ENCODE results near the gene ASIC2. TPM values are rescaled to one million over a fixed set of nuclear protein-coding genes. Genes with fewer than 3 reads are reported as not detected.

The ASIC2 gene
- not detected for total RNA-seq

GRCh38 chr17:33292981-33293867 is at the start of gene ASIC2:
ASIC2 (minus strand) TSS chr17:33293295.
- Mint-ChIP-seq H3K4me3 (peak within 1 kb of the TSS in 1 of 2 donors; percentile 56), H3K27me3 (ENCODE audit: low read depth) (peaks cover 52% of the 10 kb centered on the region), H3K27ac (no peak within 1 kb of the TSS), H3K36me3 (ENCODE audit: insufficient read depth in 2 of 2) (no peaks in the 10 kb centered on the region), H3K9me3 (no peaks in the 10 kb centered on the region), H3K4me1 (ENCODE audit: low read depth) (peaks cover 6% of the 10 kb centered on the region)
- ATAC-seq (replicated peaks in 1 of 2) (no peak), DNase-seq (no peak)

GRCh38 chr17:33342025-33342424 is 48.9 kb upstream of the ASIC2 start:
- Mint-ChIP-seq H3K27ac (no peak overlapping the region), H3K36me3 (ENCODE audit: insufficient read depth in 2 of 2) (no peaks in the 10 kb centered on the region), H3K27me3 (ENCODE audit: low read depth) (peaks cover 21% of the 10 kb centered on the region), H3K4me1 (ENCODE audit: low read depth) (no peaks in the 10 kb centered on the region), H3K9me3 (no peaks in the 10 kb centered on the region), H3K4me3 (no peak overlapping the region)
- no peak for DNase-seq
- no peak for ATAC-seq (replicated peaks in 1 of 2)

GRCh38 chr17:33338242-33338641 is 45.1 kb upstream of the ASIC2 start:
- H3K36me3 Mint-ChIP-seq (ENCODE audit: insufficient read depth in 2 of 2) = no peaks in the 10 kb centered on the region
- no peaks in the 10 kb centered on the region for H3K4me1 Mint-ChIP-seq (ENCODE audit: low read depth)
- no peak for ATAC-seq (replicated peaks in 1 of 2)
- no peaks in the 10 kb centered on the region for H3K9me3 Mint-ChIP-seq
- H3K27me3 Mint-ChIP-seq (ENCODE audit: low read depth) = peaks cover 22% of the 10 kb centered on the region
- no peak overlapping the region for H3K4me3 Mint-ChIP-seq
- DNase-seq = no peak
- H3K27ac Mint-ChIP-seq = no peak overlapping the region

- Mint-ChIP-seq H3K27ac (no peak overlapping the region), H3K4me3 (no peak overlapping the region), H3K4me1 (ENCODE audit: low read depth) (no peaks in the 10 kb centered on the region), H3K9me3 (no peaks in the 10 kb centered on the region), H3K36me3 (ENCODE audit: insufficient read depth in 2 of 2) (no peaks in the 10 kb centered on the region), H3K27me3 (ENCODE audit: low read depth) (peaks cover 22% of the 10 kb centered on the region)
- ATAC-seq (replicated peaks in 1 of 2) (no peak), DNase-seq (no peak)
These were observed 42.5 kb upstream of the ASIC2 start for GRCh38 chr17:33335491-33336173.

- Mint-ChIP-seq H3K4me1 (ENCODE audit: low read depth) (no peaks in the 10 kb centered on the region), H3K9me3 (no peaks in the 10 kb centered on the region), H3K27ac (no peak overlapping the region), H3K27me3 (ENCODE audit: low read depth) (peaks cover 27% of the 10 kb centered on the region), H3K36me3 (ENCODE audit: insufficient read depth in 2 of 2) (no peaks in the 10 kb centered on the region), H3K4me3 (no peak overlapping the region)
- no peak for DNase-seq
- no peak for ATAC-seq (replicated peaks in 1 of 2)
These were observed 41.6 kb upstream of the ASIC2 start for GRCh38 chr17:33334703-33335102.

- peaks cover 0 to 1% of the 10 kb centered on the region in 2 donors for H3K36me3 Mint-ChIP-seq (ENCODE audit: insufficient read depth in 2 of 2)
- peaks cover 22% of the 10 kb centered on the region for H3K27me3 Mint-ChIP-seq (ENCODE audit: low read depth)
- no peak overlapping the region for H3K4me3 Mint-ChIP-seq
- DNase-seq (no peak), ATAC-seq (replicated peaks in 1 of 2) (no peak)
- no peaks in the 10 kb centered on the region for H3K4me1 Mint-ChIP-seq (ENCODE audit: low read depth)
- H3K27ac Mint-ChIP-seq = no peak overlapping the region
- peaks cover 0 to 1% of the 10 kb centered on the region in 2 donors for H3K9me3 Mint-ChIP-seq
These were observed 37.8 kb upstream of the ASIC2 start for GRCh38 chr17:33330877-33331276.

GRCh38 chr17:33328129-33328528 is 35.0 kb upstream of the ASIC2 start:
- no peak for DNase-seq
- H3K4me1 Mint-ChIP-seq (ENCODE audit: low read depth) = no peaks in the 10 kb centered on the region
- no peak overlapping the region for H3K27ac Mint-ChIP-seq
- peaks cover 0 to 7% of the 10 kb centered on the region in 2 donors for H3K9me3 Mint-ChIP-seq
- no peak overlapping the region for H3K4me3 Mint-ChIP-seq
- no peak for ATAC-seq (replicated peaks in 1 of 2)
- H3K36me3 Mint-ChIP-seq (ENCODE audit: insufficient read depth in 2 of 2) = peaks cover 0 to 1% of the 10 kb centered on the region in 2 donors
- H3K27me3 Mint-ChIP-seq (ENCODE audit: low read depth) = peaks cover 26% of the 10 kb centered on the region

GRCh38 chr17:33324736-33325135 is 31.6 kb upstream of the ASIC2 start:
- DNase-seq (no peak), ATAC-seq (replicated peaks in 1 of 2) (no peak)
- H3K4me3 Mint-ChIP-seq = no peak overlapping the region
- peaks cover 0 to 1% of the 10 kb centered on the region in 2 donors for H3K36me3 Mint-ChIP-seq (ENCODE audit: insufficient read depth in 2 of 2)
- H3K4me1 Mint-ChIP-seq (ENCODE audit: low read depth) = no peaks in the 10 kb centered on the region
- no peak overlapping the region for H3K27ac Mint-ChIP-seq
- peaks cover 0 to 7% of the 10 kb centered on the region in 2 donors for H3K9me3 Mint-ChIP-seq
- peaks cover 26% of the 10 kb centered on the region for H3K27me3 Mint-ChIP-seq (ENCODE audit: low read depth)

- DNase-seq (no peak), ATAC-seq (replicated peaks in 1 of 2) (no peak)
- no peak overlapping the region for H3K4me3 Mint-ChIP-seq
- H3K27ac Mint-ChIP-seq = no peak overlapping the region
- peaks cover 0 to 6% of the 10 kb centered on the region in 2 donors for H3K9me3 Mint-ChIP-seq
- no peaks in the 10 kb centered on the region for H3K4me1 Mint-ChIP-seq (ENCODE audit: low read depth)
- no peaks in the 10 kb centered on the region for H3K36me3 Mint-ChIP-seq (ENCODE audit: insufficient read depth in 2 of 2)
- H3K27me3 Mint-ChIP-seq (ENCODE audit: low read depth) = peaks cover 30% of the 10 kb centered on the region
These were observed 29.0 kb upstream of the ASIC2 start for GRCh38 chr17:33322063-33322462.

GRCh38 chr17:33318241-33318640 is 25.1 kb upstream of the ASIC2 start:
- H3K4me1 Mint-ChIP-seq (ENCODE audit: low read depth) = peaks cover 5% of the 10 kb centered on the region

GRCh38 chr17:33316746-33317145 is 23.7 kb upstream of the ASIC2 start:
- H3K9me3 Mint-ChIP-seq = no peaks in the 10 kb centered on the region
- H3K36me3 Mint-ChIP-seq (ENCODE audit: insufficient read depth in 2 of 2) = no peaks in the 10 kb centered on the region
- ATAC-seq (replicated peaks in 1 of 2) (no peak), DNase-seq (no peak)
- no peak overlapping the region for H3K27ac Mint-ChIP-seq
- no peak overlapping the region for H3K4me3 Mint-ChIP-seq
- peaks cover 24% of the 10 kb centered on the region for H3K27me3 Mint-ChIP-seq (ENCODE audit: low read depth)
- peaks cover 5% of the 10 kb centered on the region for H3K4me1 Mint-ChIP-seq (ENCODE audit: low read depth)

More at GRCh38 chr17:33318241-33318640, 25.1 kb upstream of the ASIC2 start:
- Mint-ChIP-seq H3K36me3 (ENCODE audit: insufficient read depth in 2 of 2) (no peaks in the 10 kb centered on the region), H3K27me3 (ENCODE audit: low read depth) (peaks cover 17% of the 10 kb centered on the region), H3K4me3 (no peak overlapping the region), H3K27ac (no peak overlapping the region), H3K9me3 (no peaks in the 10 kb centered on the region)
- ATAC-seq (replicated peaks in 1 of 2) = no peak
- no peak for DNase-seq

- no peak for DNase-seq
- Mint-ChIP-seq H3K27ac (no peak overlapping the region), H3K4me1 (ENCODE audit: low read depth) (peaks cover 5% of the 10 kb centered on the region), H3K27me3 (ENCODE audit: low read depth) (peaks cover 46% of the 10 kb centered on the region), H3K36me3 (ENCODE audit: insufficient read depth in 2 of 2) (no peaks in the 10 kb centered on the region), H3K9me3 (peaks cover 0 to 1% of the 10 kb centered on the region in 2 donors), H3K4me3 (no peak overlapping the region)
- no peak for ATAC-seq (replicated peaks in 1 of 2)
These were observed 17.2 kb upstream of the ASIC2 start for GRCh38 chr17:33310296-33310695.

- peaks cover 28% of the 10 kb centered on the region for H3K27me3 Mint-ChIP-seq (ENCODE audit: low read depth)
- H3K9me3 Mint-ChIP-seq = peaks cover 0 to 5% of the 10 kb centered on the region in 2 donors
- H3K4me3 Mint-ChIP-seq = no peak overlapping the region
- ATAC-seq (replicated peaks in 1 of 2) (no peak), DNase-seq (no peak)
- H3K27ac Mint-ChIP-seq = no peak overlapping the region
- H3K4me1 Mint-ChIP-seq (ENCODE audit: low read depth) = peaks cover 15% of the 10 kb centered on the region
- no peaks in the 10 kb centered on the region for H3K36me3 Mint-ChIP-seq (ENCODE audit: insufficient read depth in 2 of 2)
These were observed 10.2 kb upstream of the ASIC2 start for GRCh38 chr17:33303254-33303653.

Data from activated T-cell treated with anti-CD3 and anti-CD28 coated beads, Interleukin-2, amount 50 U/mL, for 72 hours (primary cell).